ENCODE data around the gene RGS11.
"Not testable (repeated sequence)": the region's sequence is repeated elsewhere in the genome, so short reads cannot be mapped to it uniquely, and the experiment has no call there.

RGS11 gene

GRCh38 chr16:279531-279930, 3.8 kb upstream of the RGS11 start:
- DNase-seq: no peak

GRCh38 chr16:278863-279366, 3.2 kb upstream of the RGS11 start:
- no peak for DNase-seq

- DNase-seq: no peak
Measured at GRCh38 chr16:276426-277077, 808 bp upstream of the RGS11 start.

GRCh38 chr16:275041-275641, 603 bp downstream of the RGS11 start:
- no peak for DNase-seq

- no peak for DNase-seq
Measured at GRCh38 chr16:273547-274421, 2.0 kb downstream of the RGS11 start.

DNA sequence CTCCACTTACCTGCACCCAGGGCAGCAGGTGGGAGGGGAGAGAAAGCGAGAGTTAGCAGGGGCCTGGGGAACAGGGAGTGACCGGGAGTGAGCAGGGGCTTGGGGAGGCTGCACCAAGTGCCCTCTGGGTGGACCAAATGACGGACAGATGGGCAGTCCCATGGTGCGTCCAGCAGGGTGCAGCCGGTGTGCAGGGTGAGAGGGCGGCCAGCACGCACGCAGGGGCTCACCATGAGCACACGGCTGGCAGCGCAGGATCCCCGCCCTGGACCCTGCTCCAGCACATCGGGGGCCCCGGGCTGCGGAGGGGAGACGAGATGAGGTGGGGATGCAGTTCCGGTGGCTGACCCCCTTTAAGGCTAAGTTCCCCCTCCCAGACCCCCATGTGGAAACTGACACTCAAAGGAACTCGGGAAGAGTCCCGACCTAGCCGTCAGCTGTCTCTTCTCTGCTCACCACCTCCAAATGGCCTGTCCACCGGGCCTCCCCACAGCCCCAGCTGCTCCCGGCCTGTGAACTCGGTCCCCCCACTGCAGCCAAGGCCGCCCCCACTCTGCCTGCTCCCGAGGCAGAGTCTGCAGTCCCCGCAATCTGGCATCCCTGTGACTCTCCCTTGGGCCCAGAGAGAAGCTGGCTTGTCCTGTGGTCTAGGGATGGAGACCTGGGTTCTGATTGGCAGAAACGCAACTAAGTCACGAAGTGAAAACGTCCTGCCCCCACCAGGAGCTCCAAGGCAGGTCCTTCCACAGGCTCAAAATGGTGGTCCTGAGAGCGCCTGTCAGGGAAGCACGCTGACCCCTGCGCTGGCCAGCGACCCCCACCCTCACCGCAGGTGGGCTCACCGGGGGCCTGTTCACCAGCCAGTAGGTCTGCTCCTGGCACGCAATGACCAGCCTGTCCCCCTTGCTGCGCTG, 2.9 kb downstream of the RGS11 start:
- no peak for DNase-seq

- DNase-seq: no peak
Measured at GRCh38 chr16:270381-271255, 5.1 kb downstream of the RGS11 start.

DNA sequence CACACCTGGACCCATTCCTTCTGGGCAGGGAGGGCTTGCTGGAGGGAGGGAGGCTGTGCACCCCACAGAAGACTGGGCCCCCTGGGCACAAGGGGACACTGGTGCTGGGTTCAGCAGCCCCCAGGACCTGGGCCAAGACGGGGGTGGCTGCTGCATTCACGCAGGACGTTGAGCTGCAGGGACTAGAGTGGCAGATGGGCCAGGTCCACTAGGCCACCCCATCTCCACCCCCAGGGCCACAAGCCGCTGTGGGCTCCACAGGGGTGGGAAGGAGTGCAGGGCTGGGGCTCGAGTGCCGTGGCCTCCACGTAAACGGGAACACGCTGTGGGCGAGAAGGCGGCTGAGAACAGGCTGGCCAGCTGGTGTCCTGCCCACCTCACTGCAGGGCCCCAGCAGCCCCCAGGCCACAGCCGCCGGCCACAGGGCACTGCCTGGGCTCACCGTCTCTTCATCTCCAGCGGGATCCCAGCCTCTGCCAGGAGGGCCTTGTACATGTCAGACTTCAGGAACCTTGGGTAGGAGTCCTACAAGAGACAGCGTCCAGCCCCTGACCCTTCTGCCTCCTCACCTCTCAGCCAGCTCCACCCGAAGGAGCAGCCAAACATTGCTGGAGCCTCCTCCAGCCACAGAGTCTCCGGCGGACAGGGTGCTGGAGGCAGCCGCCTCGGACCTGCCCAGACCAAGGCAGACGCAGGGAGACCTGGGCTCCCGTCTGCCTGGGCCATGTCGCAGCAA, 6.5 kb downstream of the RGS11 start:
- no peak for DNase-seq

DNA sequence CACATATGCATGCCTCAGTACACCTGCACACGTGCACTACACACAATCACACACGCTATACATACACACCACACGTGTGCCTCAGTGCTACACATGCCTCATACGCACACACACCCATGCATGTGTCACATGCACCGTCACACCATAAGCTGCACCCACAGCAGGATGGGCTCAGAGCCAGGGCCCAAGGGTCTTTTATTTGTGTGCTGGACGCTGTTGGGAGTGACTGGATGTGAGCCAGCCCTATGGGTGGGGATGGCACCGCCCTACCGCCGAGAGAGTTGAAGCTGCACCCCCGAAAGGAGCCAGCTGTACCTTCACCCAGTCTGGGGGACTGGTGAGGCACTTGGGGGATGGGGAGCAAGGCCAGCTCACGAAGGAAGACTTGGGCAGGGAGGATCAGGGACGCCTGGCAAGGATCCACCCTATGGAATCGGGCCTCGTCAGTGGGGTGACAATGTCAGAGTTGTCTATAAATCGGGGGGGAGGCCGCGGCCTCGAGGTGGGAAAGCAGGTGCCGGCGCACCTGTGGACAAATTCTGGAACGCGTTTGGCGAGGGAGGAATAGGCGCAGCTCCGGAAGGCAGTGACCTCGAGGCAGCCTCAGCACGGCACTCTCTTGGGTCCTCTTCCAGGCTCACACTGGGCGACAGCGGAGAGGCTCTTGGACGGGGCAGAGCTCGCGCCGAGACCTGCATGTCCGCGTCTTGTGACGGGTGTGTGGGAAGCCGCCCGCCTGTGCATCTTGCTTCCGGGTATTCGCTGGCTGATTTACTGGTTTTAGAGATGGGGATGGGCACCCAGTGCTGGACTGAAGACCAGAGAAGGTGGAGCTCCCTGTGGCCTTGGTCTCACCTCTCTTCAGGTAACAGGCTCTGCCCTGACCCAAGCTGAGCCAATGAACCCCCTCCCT, 7.3 kb downstream of the RGS11 start:
- no peak for DNase-seq

DNA sequence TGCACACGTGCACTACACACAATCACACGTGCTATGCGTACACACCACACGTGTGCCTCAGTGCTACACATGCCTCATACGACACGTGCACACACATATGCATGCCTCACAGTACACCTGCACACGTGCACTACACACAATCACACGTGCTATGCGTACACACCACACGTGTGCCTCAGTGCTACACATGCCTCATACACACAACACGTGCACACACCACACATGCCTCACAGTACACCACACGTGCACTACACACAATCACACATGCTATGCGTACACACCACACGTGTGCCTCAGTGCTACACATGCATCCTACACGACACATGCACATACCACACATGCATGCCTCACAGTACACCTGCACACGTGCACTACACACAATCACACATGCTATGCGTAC, 8.2 kb downstream of the RGS11 start:
- not testable (repeated sequence) for DNase-seq

DNA sequence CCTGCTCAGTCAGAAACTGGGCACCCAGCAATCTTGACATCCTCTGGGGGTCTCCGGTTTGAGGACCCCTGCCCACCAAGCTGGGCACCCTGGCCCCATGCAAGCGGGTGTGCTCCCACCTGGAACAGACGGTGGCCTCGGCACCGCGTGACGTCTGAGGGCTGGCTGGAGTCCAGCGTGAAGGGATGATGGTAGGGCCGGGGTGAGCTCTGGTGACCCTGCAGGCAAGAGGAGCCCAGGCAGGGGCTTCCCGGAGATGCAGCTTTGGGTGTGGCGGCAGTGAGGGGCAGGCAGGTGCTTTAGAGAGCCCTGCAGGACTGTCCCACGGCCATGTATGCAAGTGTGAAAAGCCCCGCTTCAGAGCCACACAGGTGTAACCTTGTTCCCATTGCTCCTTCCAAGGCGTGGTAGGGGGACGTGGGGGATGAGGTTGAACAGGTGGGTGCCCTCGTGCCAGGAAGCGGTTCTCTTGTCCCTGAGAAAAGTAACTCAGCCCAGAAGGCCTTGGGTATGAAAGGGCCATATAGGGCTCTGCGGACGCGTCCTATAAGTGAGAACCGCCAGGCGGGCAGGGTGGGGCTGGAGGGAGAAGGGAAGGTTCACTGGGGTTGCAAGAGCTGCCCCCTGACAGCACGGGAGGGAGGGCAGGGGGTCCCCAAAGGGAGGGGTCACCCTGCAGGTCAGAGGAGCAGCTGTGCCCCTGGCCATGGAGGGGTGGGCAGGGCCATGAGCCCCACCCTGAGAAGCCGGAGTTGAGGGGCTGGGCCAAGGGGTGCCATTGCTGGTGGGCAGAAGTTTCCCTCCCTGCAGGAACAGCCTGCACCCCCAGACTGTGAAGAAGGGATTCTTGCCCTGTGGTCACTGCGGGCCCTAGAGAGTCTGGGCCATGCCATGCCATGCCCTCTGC, 9.2 kb downstream of the RGS11 start:
- DNase-seq: no peak

- DNase-seq: no peak
Measured at GRCh38 chr16:265711-266110, 10.0 kb downstream of the RGS11 start.

DNA sequence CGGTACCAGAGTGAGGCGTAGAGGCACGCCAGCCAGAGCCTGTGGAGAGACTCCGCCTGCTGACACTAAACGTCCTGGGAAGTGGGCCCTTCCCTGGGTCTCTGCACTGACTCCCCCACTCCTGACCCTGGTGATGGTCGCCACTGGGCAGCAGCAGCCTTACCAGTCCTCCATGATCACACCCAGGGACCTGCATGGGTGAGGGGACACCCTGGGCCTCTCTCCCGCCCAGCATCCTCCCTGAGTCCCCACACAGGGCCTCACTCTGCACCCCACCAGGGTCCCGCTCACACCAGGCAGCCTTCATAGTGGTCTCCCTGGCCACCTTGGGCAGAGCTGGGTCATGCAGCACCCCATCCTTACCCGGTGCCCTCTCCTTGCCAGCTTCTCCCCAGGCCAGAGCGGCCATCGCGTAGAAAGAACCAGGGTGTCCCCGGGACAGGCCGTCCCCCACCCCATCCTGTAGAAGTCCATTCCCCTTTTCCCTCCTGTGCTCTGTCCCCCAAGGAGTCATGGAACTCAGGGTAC, 10.7 kb downstream of the RGS11 start:
- no peak for DNase-seq

- no peak for DNase-seq
Measured at GRCh38 chr16:264440-264951, 11.2 kb downstream of the RGS11 start.

GRCh38 chr16:263944-264343, 11.8 kb downstream of the RGS11 start:
- no peak for DNase-seq

DNA sequence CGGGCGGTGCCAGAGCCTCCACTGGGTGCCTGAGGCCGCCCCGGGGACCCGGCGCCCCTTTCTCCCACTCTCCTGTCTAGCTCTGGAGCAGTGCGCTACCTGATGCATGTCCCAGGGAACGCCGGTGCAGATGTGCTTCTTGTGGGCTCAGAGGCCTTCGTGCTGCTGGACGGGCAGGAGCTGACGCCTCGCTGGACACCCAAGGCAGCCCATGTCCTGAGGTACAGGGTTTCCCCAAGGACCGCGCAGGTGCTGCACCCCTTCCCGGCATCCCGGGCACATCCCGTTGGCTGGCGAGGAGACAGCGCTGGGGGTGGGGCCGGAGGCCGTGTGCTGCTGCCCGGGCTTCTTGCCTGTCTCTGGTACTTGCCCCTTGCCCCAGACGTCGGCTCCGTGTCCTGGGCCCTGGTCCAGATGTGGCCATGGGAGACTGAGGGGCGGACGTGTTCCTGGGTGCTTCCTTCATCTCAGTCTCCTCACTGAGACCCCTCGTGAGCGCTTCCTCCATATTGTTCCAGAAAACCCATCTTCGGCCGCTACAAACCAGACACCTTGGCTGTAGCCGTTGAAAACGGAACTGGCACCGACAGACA, 12.5 kb downstream of the RGS11 start:
- no peak for DNase-seq

GRCh38 chr16:262121-262745, 13.5 kb downstream of the RGS11 start:
- DNase-seq: no peak

All from Kasumi-1 (cell line).